GM18526 (cell line): ENCODE data around the gene SSR2.
A peak's percentile ranks its signal among the peaks of the same experiment; 100 is the strongest.

Source experiments
- POLR2A ChIP-seq: IDR thresholded peaks from 3 replicates; pipeline ENCODE4 v1.6.1; 2011; ENCODE audit not compliant: insufficient read length; ENCODE audit errors: extremely low read depth

SSR2 gene

GRCh38 chr1:156020293-156021092, at the start of gene SSR2:
Gene SSR2, minus strand, starts transcription at chr1:156020951. Its CDS starts 784 bp downstream, at chr1:156020167.
- TF ChIP-seq POLR2A, result peak; percentile 92

- TF ChIP-seq POLR2A, result no peak
Measured at GRCh38 chr1:156070548-156070947, 49.8 kb upstream of the SSR2 start.

DNA sequence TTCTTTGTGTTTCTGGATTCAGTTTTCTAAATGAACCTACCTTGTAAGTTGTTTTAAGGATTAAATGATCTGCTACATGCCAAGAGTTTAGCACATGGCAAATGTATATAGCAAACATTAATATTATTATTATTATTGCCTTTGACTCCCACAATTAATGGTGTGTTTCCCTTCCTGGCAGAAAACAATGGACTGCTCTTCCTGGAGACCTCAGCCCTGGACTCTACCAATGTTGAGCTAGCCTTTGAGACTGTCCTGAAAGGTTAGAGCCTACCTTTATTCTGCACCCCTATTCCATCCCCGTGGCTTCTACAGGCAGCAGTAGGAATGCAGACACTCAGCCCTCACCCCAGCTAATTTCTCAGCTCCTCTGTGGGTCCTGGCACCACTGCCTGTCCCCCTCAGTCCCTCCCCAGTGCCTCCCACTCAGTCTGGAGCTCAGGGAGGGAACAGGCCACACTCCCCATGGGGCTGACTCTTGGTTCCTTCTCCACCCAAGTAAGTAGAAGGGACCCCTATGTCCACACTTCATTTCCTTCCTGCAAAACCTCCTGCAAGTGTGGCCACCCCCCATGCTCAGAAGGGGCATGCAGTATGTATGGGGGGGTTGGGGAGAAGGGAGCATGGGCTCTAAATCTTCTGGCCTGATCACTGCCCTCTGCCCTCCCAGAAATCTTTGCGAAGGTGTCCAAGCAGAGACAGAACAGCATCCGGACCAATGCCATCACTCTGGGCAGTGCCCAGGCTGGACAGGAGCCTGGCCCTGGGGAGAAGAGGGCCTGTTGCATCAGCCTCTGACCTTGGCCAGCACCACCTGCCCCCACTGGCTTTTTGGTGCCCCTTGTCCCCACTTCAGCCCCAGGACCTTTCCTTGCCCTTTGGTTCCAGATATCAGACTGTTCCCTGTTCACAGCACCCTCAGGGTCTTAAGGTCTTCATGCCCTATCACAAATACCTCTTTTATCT, 49.0 kb upstream of the SSR2 start:
- TF ChIP-seq POLR2A, result no peak

DNA sequence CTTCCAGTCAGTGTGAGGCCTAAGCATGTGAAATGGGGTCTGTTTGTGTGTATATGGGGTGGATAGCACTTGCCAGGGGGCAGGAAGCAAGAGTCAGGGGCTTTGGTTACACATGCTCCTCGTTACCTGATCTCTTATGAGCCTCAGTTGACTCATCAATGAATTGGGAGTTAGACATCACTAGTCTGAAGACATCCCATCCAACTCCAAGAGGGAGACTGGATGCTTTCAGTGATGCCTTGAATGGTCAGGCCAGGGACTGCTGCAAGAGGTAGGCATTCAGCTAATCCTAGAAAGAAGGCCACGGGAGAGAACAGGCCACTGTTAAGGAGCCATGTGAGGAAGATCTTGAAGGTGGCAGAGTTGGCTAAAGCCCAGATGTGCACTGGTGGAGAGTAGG, 46.5 kb upstream of the SSR2 start:
- TF ChIP-seq POLR2A, result no peak

GRCh38 chr1:156065871-156066270, 45.1 kb upstream of the SSR2 start:
- no peak for TF ChIP-seq POLR2A

GRCh38 chr1:156065212-156065611, 44.5 kb upstream of the SSR2 start:
- TF ChIP-seq POLR2A, result no peak

DNA sequence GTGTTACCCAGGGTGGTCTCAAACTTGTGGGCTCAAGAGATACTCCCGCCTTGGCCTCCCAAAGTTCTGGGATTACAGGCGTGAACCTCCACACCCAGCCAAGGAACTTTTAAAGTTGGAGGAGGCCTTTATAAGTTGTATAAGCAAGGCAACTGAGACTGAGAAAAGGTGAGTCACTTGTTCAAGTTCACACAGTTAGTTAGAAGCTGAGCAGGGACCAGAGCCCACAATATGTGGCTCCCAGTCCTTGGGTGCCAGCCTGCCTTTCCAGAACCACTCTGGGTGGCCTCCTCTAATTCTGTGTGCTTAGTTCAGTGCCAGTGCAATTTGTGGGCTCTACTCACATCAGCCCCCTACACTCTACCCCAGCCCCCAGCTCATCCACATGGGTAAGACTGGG, 43.9 kb upstream of the SSR2 start:
- TF ChIP-seq POLR2A, result no peak

GRCh38 chr1:156063997-156064285, 43.2 kb upstream of the SSR2 start:
- TF ChIP-seq POLR2A, result no peak

DNA sequence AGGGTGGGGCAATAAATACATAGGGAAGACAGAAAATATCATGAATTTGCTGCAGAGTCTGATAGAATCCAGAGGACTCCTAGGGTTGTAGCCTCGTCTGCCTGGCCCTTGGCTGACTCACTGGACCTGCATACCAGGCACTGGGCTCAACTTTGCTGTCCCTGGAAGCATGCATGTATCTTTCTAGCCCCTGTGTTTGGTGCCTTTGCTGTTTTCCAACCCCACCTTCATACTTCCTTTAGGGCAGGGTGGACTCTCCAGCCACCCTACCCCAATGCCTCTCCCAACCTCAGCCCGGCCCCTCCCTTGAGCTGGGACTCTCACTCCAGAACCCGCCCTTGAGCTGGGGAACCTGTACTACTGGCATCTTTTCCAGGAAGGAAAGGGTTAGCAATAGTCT, 41.4 kb upstream of the SSR2 start:
- no peak for TF ChIP-seq POLR2A

DNA sequence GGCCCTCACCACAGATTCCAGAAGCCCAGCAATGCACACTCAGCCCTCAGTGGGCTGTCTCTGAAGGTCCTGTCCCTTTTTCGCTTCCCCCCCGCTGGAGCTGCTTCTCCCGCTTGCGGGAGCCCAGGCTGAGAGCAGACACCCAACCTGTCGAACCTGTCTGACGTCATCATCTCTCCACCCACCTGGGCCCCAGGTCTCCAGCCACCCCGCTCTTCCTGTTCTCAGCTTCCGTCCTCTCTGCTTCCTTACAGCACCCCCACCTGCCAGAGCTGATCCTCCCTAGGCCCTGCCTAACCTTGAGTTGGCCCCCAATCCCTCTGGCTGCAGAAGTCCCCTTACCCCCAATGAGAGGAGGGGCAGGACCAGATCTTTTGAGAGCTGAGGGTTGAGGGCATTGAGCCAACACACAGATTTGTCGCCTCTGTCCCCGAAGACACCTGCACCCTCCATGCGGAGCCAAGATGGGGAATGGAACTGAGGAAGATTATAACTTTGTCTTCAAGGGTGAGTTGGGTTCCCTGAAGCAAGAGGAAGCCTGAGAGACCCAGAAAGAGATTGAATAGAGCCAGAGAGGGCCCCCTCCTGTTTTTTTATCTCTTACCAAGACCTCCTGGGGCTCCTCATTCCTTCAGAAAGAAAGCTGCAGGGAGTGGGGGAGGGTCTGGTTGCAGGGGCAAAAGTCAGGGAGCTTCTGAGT, 40.3 kb upstream of the SSR2 start, which contains the start of gene RAB25:
RAB25 (plus strand) TSS at position 224 of the 700 bp plus-strand sequence; CDS start at position 465, 241 bp downstream.
- no peak for TF ChIP-seq POLR2A

DNA sequence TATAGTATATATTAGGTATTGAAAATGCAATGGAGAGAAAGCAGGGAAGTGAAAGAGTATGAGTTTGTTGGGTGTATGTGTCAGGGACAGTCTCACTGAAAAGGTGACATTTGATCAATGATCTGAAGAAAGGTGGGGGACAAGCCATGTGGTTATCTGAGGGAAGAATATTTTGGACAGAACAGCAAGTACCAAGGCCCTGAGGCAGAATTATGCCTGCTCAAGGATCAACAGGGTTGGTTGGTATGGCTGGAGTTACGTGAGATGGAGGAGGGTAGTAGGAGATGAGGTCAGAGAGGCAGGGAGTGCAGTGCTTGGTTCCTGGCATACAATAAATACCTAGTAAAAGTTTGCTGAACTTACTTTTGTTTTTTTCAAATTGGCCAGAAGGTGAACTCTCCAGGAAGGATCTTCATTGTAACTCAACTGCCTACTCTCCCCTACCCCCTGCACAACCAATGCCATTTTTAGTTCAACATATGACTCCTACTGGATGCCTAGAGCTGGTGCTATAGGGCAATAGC, 35.6 kb upstream of the SSR2 start:
- TF ChIP-seq POLR2A, result no peak

- no peak for TF ChIP-seq POLR2A
Measured at GRCh38 chr1:156055281-156056048, 34.7 kb upstream of the SSR2 start.

DNA sequence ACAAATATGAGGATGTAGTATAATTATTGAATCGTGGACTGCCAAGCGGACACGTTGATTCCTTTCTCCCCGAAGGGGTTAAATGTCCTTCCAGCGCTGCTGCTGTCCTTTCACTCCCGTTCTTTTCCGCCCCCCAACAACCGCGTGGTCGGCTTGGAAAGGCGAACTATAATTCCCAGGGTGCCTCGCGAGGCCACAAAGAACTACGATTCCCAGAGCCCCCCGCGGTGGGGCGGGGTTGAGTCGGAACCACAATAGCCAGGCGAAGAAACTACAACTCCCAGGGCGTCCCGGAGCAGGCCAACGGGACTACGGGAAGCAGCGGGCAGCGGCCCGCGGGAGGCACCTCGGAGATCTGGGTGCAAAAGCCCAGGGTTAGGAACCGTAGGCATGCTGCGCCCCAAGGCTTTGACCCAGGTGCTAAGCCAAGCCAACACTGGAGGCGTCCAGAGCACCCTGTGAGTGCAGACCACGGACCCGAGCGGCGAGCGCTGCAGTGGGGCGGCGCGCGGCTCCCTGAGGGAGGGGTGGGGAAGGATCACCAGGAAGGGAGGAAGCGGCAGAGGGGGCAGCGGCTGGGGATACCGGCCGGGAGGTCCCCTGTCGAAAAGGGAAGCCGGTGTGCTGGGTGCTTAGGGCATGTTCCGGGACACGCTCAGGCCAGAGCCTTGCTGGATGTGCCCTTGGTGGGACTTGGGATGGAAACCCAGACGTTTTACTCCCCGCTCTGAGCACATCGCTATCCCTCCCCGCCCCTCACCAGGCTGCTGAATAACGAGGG, 33.9 kb upstream of the SSR2 start, which contains the start of gene LAMTOR2:
LAMTOR2 (plus strand) TSS at position 283 of the 781 bp plus-strand sequence; CDS start at position 391, 108 bp downstream.
- TF ChIP-seq POLR2A, result peak; percentile 71
